Measurements from ENCODE around the gene NEU4. TPM values are rescaled to one million over a fixed set of nuclear protein-coding genes. Genes with fewer than 3 reads are reported as not detected.

The NEU4 gene
- total and polyA plus RNA-seq, 2 of the 4 experiments (the other 2 are of a cell fraction) = not detected

GRCh38 chr2:241865957-241866789 lies 57.2 kb downstream of the NEU4 start:
- ChIA-PET CTCF (no interaction called here), POLR2A (ENCODE audit: unreplicated experiment) (no interaction called here)
- Histone ChIP-seq H2BK20ac (ENCODE audit: low read depth, low read length) (no peak overlapping the region), H2AFZ (replicated peaks; ENCODE audit: low read length, poor library complexity) (peak overlapping the region; percentile 7), H3K9me3 (ENCODE audit: control insufficient read depth, insufficient read depth, low read length) (no peaks in the 10 kb centered on the region), H2AK9ac (replicated peaks; ENCODE audit: low read depth, low read length, poor library complexity) (no peak overlapping the region), H3K14ac (replicated peaks; ENCODE audit: low read depth, low read length) (no peak overlapping the region), H2BK5ac (ENCODE audit: low read depth, low read length, poor library complexity, severe bottlenecking) (peak overlapping the region; percentile 96), H3K9ac (ENCODE audit: low read depth, low read length) (no peak overlapping the region), H2BK15ac (ENCODE audit: low read depth, low read length) (no peak overlapping the region), H4K91ac (ENCODE audit: insufficient read depth, low read depth, low read length) (no peak overlapping the region), H3K23ac (ENCODE audit: low read depth, low read length) (no peak overlapping the region), H2AK5ac (ENCODE audit: low read depth, low read length) (no peak overlapping the region), H3K4me2 (ENCODE audit: low read depth, low read length) (no peak overlapping the region), H3K18ac (ENCODE audit: low read depth, low read length) (no peak overlapping the region), H2BK120ac (ENCODE audit: low read depth, low read length) (no peak overlapping the region), H3K36me3 (ENCODE audit: control insufficient read depth, insufficient read depth, low read length) (no peaks in the 10 kb centered on the region), H3K79me1 (ENCODE audit: low read depth in 1 of 2, low read length in 2 of 2) (no peaks in the 10 kb centered on the region), H3K4ac (ENCODE audit: low read depth, low read length) (no peak overlapping the region), H3K27ac (ENCODE audit: insufficient read depth, low read length) (no peak overlapping the region), H3K4me1 (ENCODE audit: control insufficient read depth, insufficient read depth, low read length) (no peaks in the 10 kb centered on the region; the same call in 1 of the 2 replicates), H4K8ac (ENCODE audit: low read depth in 2 of 2, low read length in 2 of 2) (no peak overlapping the region), H3K4me3 (ENCODE audit: insufficient read depth, low read depth, low read length) (no peak overlapping the region), H3K27me3 (ENCODE audit: control insufficient read depth, insufficient read depth, low read length) (peaks cover 47% of the 10 kb centered on the region), H4K20me1 (ENCODE audit: insufficient read depth, low read length) (peaks cover 5% of the 10 kb centered on the region), H3K56ac (ENCODE audit: extremely low read depth, insufficient read depth, low read length) (no peak overlapping the region), H3K9me1 (ENCODE audit: insufficient read depth, low read length) (peaks cover 19% of the 10 kb centered on the region), H4K5ac (ENCODE audit: low read depth, low read length) (no peak overlapping the region)
- dilution Hi-C loops (cut with HindIII; ENCODE audit: low sequenced_read_pairs, unreplicated experiment) = no loop called here
- 22% methylated on average over 5 of the region's 31 CpGs; no CpG with 5 or more reads in 1 of the 2 experiments for WGBS, 2 experiments (ENCODE audit: extremely low coverage in 2 of 2, insufficient read length in 1 of 2)
- in situ Hi-C loops (cut with MboI; ENCODE audit: low sequenced_read_pairs) = no loop called here
- BruUV-seq (replicated peaks) = no TSS peak
- ATAC-seq (ENCODE audit: low read depth) = peak; percentile 55
- DNase-seq = peak; percentile 16
- intact Hi-C loops (cut with micrococcal nuclease) = no loop called here
- TF ChIP-seq CTCF (conservative IDR thresholded peaks at IDR 0.05; ENCODE audit: low read depth, low read length) (no peak), USF2 (IDR thresholded peaks at IDR 0.05; ENCODE audit: low read depth, low read length) (no peak), FOS (IDR thresholded peaks at IDR 0.05; ENCODE audit: low read depth, low read length) (no peak), CHD1 (IDR thresholded peaks at IDR 0.05; ENCODE audit: low read depth, low read length) (no peak), MXI1 (IDR thresholded peaks at IDR 0.05; ENCODE audit: borderline replicate concordance, low read depth, low read length) (no peak), MAFK (IDR thresholded peaks at IDR 0.05; ENCODE audit: low read depth, low read length) (no peak), CEBPB (IDR thresholded peaks at IDR 0.05; ENCODE audit: low read depth, low read length) (no peak), SMC3 (IDR thresholded peaks at IDR 0.05; ENCODE audit: low read depth, low read length) (no peak), RAD21 (IDR thresholded peaks at IDR 0.05; ENCODE audit: low read length) (no peak), POLR2A (IDR thresholded peaks at IDR 0.05; ENCODE audit: low read depth, low read length) (no peak), RFX5 (IDR thresholded peaks at IDR 0.05; ENCODE audit: low read depth, low read length) (no peak), BHLHE40 (IDR thresholded peaks at IDR 0.05; ENCODE audit: low read depth, low read length) (no peak)
